LNCAP (cell line): ENCODE results near the gene CMSS1.

Experiments used
- CTCF ChIP-seq: fragments of 450-650 bp; IDR thresholded peaks from 2 replicates; pipeline ENCODE4 v1.5.1; 2017; ENCODE audit warnings: mild to moderate bottlenecking

Gene CMSS1

GRCh38 chr3:99947356-99947755, 129.7 kb downstream of the CMSS1 start:
- TF ChIP-seq CTCF = no peak

- TF ChIP-seq CTCF = no peak
These were observed 130.9 kb downstream of the CMSS1 start for GRCh38 chr3:99948467-99949089.

GRCh38 chr3:99949956-99950670, 132.5 kb downstream of the CMSS1 start:
- TF ChIP-seq CTCF = no peak

GRCh38 chr3:99950921-99951320, 133.3 kb downstream of the CMSS1 start:
- no peak for TF ChIP-seq CTCF

GRCh38 chr3:99951701-99952100, 134.0 kb downstream of the CMSS1 start:
- TF ChIP-seq CTCF = no peak

- TF ChIP-seq CTCF = no peak
These were observed 134.6 kb downstream of the CMSS1 start for GRCh38 chr3:99952306-99952705.

GRCh38 chr3:99953596-99953995, 135.9 kb downstream of the CMSS1 start:
- TF ChIP-seq CTCF = no peak
